ENCODE results near the gene HPRT1. TPM values are rescaled to one million over a fixed set of nuclear protein-coding genes. Genes with fewer than 3 reads are reported as not detected.

The HPRT1 gene
- total RNA-seq, 1 donor from 2014 or later: 28.3 TPM

DNA sequence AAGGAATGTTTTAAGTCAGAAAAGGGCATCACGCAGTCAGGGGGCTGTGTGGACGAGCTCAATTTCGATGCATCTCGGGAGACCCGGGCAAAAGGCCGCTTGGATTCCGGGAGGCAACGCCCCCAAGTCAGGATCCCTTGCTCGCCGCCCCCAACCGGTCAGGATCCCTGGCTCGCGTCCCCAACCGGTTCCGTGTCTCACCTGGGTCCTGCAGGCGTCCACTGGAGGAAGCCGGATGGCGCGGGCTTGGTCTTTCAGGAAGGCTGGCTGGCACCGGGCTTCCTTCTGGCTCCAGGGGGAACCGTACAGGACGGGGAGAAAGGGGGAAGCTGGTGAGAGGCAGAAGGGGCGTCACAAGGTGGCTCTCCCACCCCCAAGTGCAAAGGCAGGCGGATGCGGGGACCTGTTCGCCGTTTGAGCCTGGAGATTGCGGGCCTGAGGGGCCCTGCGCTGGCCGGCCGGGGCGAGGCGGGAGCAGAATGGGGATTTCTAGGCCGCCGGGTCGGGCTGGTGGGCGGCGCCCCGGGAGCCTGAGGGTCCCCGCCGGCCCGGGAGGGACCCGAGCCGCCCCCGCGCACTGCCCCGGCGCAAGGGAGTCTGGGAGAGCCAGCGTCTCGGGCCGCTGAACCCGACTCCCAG, 84.7 kb downstream of the HPRT1 start:
- no peak for ATAC-seq

DNA sequence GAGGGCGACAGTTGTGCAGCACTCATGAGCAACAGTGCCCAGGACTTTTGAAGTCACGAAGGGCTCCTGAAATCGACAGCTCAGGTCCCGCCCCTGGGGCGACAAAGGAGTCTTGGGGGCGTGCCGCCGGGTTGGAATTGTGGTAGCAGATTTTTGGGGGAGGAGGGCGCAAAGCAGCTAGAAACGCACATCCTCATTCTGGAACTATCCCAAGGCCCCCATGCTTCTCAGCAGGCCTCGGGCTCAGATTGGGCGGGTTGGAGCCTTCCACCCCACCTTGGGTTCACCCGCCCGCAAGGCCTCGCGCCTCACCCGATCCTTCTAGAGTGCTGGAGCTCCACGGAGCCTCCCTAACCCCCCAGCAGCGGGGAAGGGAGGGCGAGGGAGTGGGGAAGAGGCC, 85.5 kb downstream of the HPRT1 start:
- ATAC-seq: no peak

DNA sequence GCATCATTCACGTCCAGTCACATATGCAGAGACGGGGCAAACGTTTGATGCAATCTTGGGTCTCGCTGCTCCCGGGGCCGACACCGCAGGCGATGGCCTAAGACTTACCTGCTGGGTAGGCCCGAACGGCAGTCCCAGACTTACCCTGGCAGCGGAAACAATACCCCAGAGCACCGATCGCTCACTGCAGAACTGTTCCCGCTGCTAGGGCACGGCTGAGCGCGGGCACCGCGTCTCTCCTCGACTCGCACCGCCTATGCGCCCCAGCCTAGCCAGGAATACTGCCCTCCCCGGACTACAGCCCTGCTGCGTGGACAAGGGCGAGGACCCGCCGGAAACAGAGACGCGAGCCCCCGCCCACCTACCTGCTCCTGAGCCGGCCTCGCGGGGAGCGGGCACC, 86.2 kb downstream of the HPRT1 start:
- no peak for ATAC-seq

DNA sequence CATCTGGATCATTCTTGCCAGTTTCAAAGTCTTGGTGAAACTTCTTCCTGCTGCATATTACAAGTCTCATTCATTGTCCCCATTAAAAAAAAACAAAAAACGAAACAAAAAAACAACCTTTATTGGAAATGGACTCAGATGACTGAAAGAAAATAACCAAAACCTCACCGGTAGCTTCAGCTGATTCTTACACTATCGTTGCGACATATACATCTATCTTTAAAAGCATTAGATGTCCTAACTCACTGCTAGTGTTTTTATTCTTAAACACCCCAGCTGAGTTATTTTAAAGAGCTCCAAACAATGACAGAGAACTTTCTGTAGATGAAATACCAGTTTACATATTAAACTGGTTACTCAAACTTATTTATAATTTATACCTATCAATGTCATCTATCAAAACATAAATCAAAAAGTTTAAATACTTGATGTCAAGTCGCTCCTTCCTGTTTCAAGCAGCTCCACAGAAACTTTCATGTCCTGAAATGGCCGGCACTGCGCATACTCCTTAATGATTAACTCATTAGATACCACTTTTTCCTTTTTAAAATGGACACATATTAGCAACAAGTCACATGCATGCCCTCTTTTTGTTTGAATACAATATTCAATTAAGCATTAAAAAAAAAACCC, 87.2 kb downstream of the HPRT1 start:
- ATAC-seq: no peak

DNA sequence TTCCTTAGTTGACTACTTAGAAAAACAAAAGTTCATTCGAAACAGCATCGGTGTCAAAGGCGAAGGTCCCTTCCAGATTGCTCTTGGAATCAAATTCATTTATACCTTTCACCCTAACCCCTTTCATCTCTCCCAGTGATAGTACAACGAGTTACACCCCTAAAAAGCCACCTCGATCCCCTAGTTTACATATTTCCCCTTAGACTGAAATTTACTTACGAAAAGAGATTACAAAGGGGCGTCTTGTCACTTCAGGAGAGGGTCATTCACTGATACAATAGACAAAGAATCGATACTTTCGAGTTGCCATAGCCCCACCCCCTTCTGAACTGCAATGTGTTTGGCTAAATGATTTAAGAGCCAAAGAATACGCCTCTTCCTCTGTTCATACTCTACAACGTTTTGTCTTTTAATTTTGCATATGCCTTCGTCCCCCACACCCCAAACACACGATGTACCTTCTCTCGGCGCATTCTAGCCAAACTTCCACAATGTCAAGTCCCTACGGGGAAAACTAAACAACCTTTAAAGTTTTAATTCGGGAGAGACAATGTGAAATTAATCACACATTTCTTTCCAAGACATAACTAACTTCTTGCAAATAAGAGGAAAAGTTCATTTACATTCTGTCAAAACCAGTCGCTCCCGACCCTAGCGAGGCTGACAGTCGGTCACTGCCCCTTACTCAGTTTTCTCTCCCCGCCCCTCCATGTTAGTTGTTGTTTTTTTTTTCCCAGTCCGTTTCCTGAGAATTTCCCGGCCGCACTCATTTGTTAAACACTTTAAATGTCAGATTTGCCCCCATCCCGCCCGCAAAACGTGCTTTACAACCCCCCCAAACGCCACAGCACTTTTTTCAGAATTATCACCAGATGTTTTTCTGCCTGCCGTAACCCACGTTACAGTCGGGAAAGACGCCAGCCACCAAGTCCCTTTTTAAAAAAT, 88.6 kb downstream of the HPRT1 start:
- ATAC-seq: no peak

Other genes starting within 250 kb of the HPRT1 start
- gene CCDC160, start 223.0 kb upstream of the HPRT1 start, total RNA-seq: 0.20 TPM
- 12.5 TPM for gene PHF6, start 86.9 kb upstream of the HPRT1 start, total RNA-seq
- gene PLAC1, start 198.3 kb downstream of the HPRT1 start, total RNA-seq: not detected